AG20443 (cell line): ENCODE results near the gene ZNF560.

Experiments used
- DNase-seq: peaks from one replicate; pipeline ENCODE4 v3.0.0; 2012; ENCODE audit warnings: low spot score, mixed read lengths

The ZNF560 gene

GRCh38 chr19:9435279-9436268 lies 62.8 kb downstream of the ZNF560 start, which contains the start of gene ZNF266:
Gene ZNF266 (minus strand): TSS chr19:9435573. CDS start chr19:9420089, 15,484 bp downstream.
- DNase-seq: peak; percentile 98

DNA sequence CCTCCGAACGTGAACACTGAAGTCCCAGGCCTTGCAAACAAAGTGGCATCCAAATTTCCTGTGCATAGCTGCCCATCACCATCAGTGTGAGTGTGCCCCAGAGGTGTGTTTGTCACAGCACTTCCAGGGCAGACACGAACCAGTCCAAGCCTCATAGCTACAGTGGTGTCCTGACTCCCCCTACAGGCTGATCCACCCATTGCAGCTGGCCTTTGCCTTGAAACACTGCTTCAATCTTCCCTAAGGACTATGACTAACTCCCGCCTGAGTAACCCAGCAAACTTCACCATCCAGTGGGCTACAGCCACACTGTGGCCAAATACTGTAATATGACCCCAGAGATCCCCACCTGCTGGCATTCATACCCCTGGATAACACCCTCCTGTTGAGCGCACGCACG lies 66.9 kb downstream of the ZNF560 start:
- DNase-seq: peak; percentile 15

GRCh38 chr19:9430444-9430843 lies 68.0 kb downstream of the ZNF560 start:
- no peak for DNase-seq

- no peak for DNase-seq
These were observed 70.5 kb downstream of the ZNF560 start for GRCh38 chr19:9427941-9428340.
